IMR-90 (cell line): Measurements from ENCODE around the gene PTPN22. TPM values are rescaled to one million over a fixed set of nuclear protein-coding genes. Genes with fewer than 3 reads are reported as not detected.

ENCODE experiments used
- ATAC-seq: fragments of 200-7000 bp; cut with Tn5 transposase; 2 replicates; pipeline ENCODE4 v1.9.1; 2020; ENCODE audit warnings: low read depth, mild to moderate bottlenecking, moderate library complexity
- BruUV-seq: library from RNA; stranded (reverse); fragments of 400-500 nt; replicated peaks from 2 replicates; lab custom pipeline; 2021; lab: Mats Ljungman, UMichigan
- CTCF ChIA-PET: fragments of 300-600 bp; formaldehyde crosslinking; extraction: SDS; loops from one replicate; lab custom pipeline; 2021; ENCODE audit warnings: antibody characterized with exemption; lab: Yijun Ruan, JAX
- POLR2A ChIA-PET: fragments of 300-600 bp; sonication (Branson Sonifier 250); formaldehyde crosslinking; loops from one replicate; lab custom pipeline; 2022; ENCODE audit warnings: antibody characterized with exemption; ENCODE audit not compliant: unreplicated experiment; lab: Charles Lee
- DNase-seq: peaks from one replicate; pipeline ENCODE4 v3.0.0; 2013
- H2AFZ ChIP-seq: replicated peaks from 2 replicates; pipeline ENCODE3; 2013; ENCODE audit warnings: low read length, mild to moderate bottlenecking; ENCODE audit not compliant: poor library complexity
- H2AK5ac ChIP-seq: 2 replicates; pipeline ENCODE4 v1.6.1; 2013; ENCODE audit warnings: low read depth, low read length, inconsistent platforms
- H2AK9ac ChIP-seq: replicated peaks from 2 replicates; pipeline ENCODE3; 2013; ENCODE audit warnings: mild to moderate bottlenecking, low read depth, low read length, moderate library complexity; ENCODE audit not compliant: poor library complexity
- H2BK120ac ChIP-seq: 2 replicates; pipeline ENCODE4 v1.6.1; 2013; ENCODE audit warnings: low read depth, low read length, inconsistent platforms
- H2BK15ac ChIP-seq: 3 replicates; pipeline ENCODE4 v1.6.1; 2013; ENCODE audit warnings: low read depth, low read length, inconsistent platforms
- H2BK20ac ChIP-seq: 2 replicates; pipeline ENCODE4 v1.6.1; 2013; ENCODE audit warnings: low read depth, mild to moderate bottlenecking, inconsistent platforms, low read length, moderate library complexity
- H2BK5ac ChIP-seq: 2 replicates; pipeline ENCODE4 v1.6.1; 2013; ENCODE audit warnings: mild to moderate bottlenecking, low read depth, low read length, inconsistent platforms; ENCODE audit not compliant: poor library complexity, severe bottlenecking
- H3K14ac ChIP-seq: replicated peaks from 2 replicates; pipeline ENCODE4 v1.6.1; 2013; ENCODE audit warnings: low read depth, low read length, inconsistent platforms
- H3K18ac ChIP-seq: 2 replicates; pipeline ENCODE4 v1.6.1; 2013; ENCODE audit warnings: low read depth, low read length, control low read depth
- H3K23ac ChIP-seq: 2 replicates; pipeline ENCODE4 v1.6.1; 2013; ENCODE audit warnings: low read depth, low read length, inconsistent platforms
- H3K27ac ChIP-seq: 2 replicates; pipeline ENCODE4 v1.5.1; 2013; ENCODE audit warnings: mild to moderate bottlenecking, control low read depth, low read length; ENCODE audit not compliant: insufficient read depth
- H3K27me3 ChIP-seq: 2 replicates; pipeline ENCODE4 v1.6.1; 2013; ENCODE audit warnings: low read length; ENCODE audit not compliant: control insufficient read depth, insufficient read depth
- H3K36me3 ChIP-seq: 2 replicates; pipeline ENCODE4 v1.6.1; 2013; ENCODE audit warnings: low read length, mixed read lengths; ENCODE audit not compliant: control insufficient read depth, insufficient read depth
- H3K4ac ChIP-seq: 2 replicates; pipeline ENCODE4 v1.6.1; 2013; ENCODE audit warnings: low read depth, low read length, inconsistent platforms
- H3K4me1 ChIP-seq: 2 replicates; pipeline ENCODE4 v1.6.1; 2013; ENCODE audit warnings: low read length, mixed read lengths; ENCODE audit not compliant: control insufficient read depth, insufficient read depth
- H3K4me2 ChIP-seq: 2 replicates; pipeline ENCODE4 v1.6.1; 2013; ENCODE audit warnings: low read depth, mild to moderate bottlenecking, control low read depth, low read length, moderate library complexity
- H3K4me3 ChIP-seq: 2 replicates; pipeline ENCODE4 v1.5.1; 2013; ENCODE audit warnings: low read depth, mild to moderate bottlenecking, control low read depth, low read length, moderate library complexity; ENCODE audit not compliant: insufficient read depth
- H3K56ac ChIP-seq: 2 replicates; pipeline ENCODE4 v1.6.1; 2013; ENCODE audit warnings: low read length, inconsistent platforms; ENCODE audit not compliant: insufficient read depth; ENCODE audit errors: extremely low read depth
- H3K79me1 ChIP-seq, 2 experiments: 2 replicates each; pipeline ENCODE4 v1.6.1; 2013; ENCODE audit warnings: low read length in 2 of 2, inconsistent platforms in 1 of 2, low read depth in 1 of 2
- H3K9ac ChIP-seq: 2 replicates; pipeline ENCODE4 v1.6.1; 2013; ENCODE audit warnings: low read depth, low read length, control low read depth
- H3K9me1 ChIP-seq: 2 replicates; pipeline ENCODE4 v1.6.1; 2013; ENCODE audit warnings: low read length, inconsistent platforms; ENCODE audit not compliant: insufficient read depth
- H3K9me3 ChIP-seq: 2 replicates; pipeline ENCODE4 v1.6.1; 2013; ENCODE audit warnings: low read length; ENCODE audit not compliant: control insufficient read depth, insufficient read depth
- H4K20me1 ChIP-seq: 2 replicates; pipeline ENCODE4 v1.6.1; 2013; ENCODE audit warnings: low read length, inconsistent platforms; ENCODE audit not compliant: insufficient read depth
- H4K5ac ChIP-seq: 2 replicates; pipeline ENCODE4 v1.6.1; 2013; ENCODE audit warnings: mild to moderate bottlenecking, low read depth, low read length, control low read depth
- H4K8ac ChIP-seq, 2 experiments: 2 replicates each; pipeline ENCODE4 v1.6.1; 2013; ENCODE audit warnings: low read depth in 2 of 2, low read length in 2 of 2, control low read depth in 1 of 2, inconsistent platforms in 1 of 2
- H4K91ac ChIP-seq: 2 replicates; pipeline ENCODE4 v1.6.1; 2013; ENCODE audit warnings: low read depth, low read length, inconsistent platforms; ENCODE audit not compliant: insufficient read depth
- BHLHE40 ChIP-seq: fragments of 150-350 bp; IDR thresholded peaks from 2 replicates; pipeline ENCODE4 v1.6.1; 2016; ENCODE audit warnings: mild to moderate bottlenecking, low read depth, low read length
- CEBPB ChIP-seq: IDR thresholded peaks from 2 replicates; pipeline ENCODE4 v1.6.1; 2012; ENCODE audit warnings: low read depth, low read length, improper control_type of control experiment
- CHD1 ChIP-seq: IDR thresholded peaks from 2 replicates; pipeline ENCODE4 v1.6.1; 2012; ENCODE audit warnings: low read depth, low read length, improper control_type of control experiment
- ELK1 ChIP-seq: fragments of 150-350 bp; IDR thresholded peaks from 2 replicates; pipeline ENCODE4 v1.6.1; 2016; ENCODE audit warnings: low read depth, mild to moderate bottlenecking, low read length, moderate library complexity, borderline replicate concordance
- FOS ChIP-seq: fragments of 150-350 bp; IDR thresholded peaks from 2 replicates; pipeline ENCODE4 v1.6.1; 2016; ENCODE audit warnings: low read depth, low read length
- MAFK ChIP-seq: IDR thresholded peaks from 2 replicates; pipeline ENCODE4 v1.6.1; 2012; ENCODE audit warnings: low read depth, low read length, improper control_type of control experiment
- MAZ ChIP-seq: IDR thresholded peaks from 2 replicates; pipeline ENCODE4 v1.6.1; 2012; ENCODE audit warnings: low read depth, mild to moderate bottlenecking, low read length, improper control_type of control experiment, moderate library complexity, borderline replicate concordance
- MXI1 ChIP-seq: IDR thresholded peaks from 2 replicates; pipeline ENCODE4 v1.6.1; 2012; ENCODE audit warnings: low read depth, mild to moderate bottlenecking, low read length, moderate library complexity, borderline replicate concordance
- NFE2L2 ChIP-seq: fragments of 150-350 bp; IDR thresholded peaks from 2 replicates; pipeline ENCODE4 v1.6.1; 2016; ENCODE audit warnings: low read depth, mild to moderate bottlenecking, low read length
- POLR2A ChIP-seq: IDR thresholded peaks from 2 replicates; pipeline ENCODE4 v1.6.1; 2012; ENCODE audit warnings: mild to moderate bottlenecking, low read depth, low read length
- RAD21 ChIP-seq: IDR thresholded peaks from 2 replicates; pipeline ENCODE4 v1.6.1; 2012; ENCODE audit warnings: low read length, improper control_type of control experiment
- RCOR1 ChIP-seq: IDR thresholded peaks from 2 replicates; pipeline ENCODE4 v1.6.1; 2012; ENCODE audit warnings: mild to moderate bottlenecking, low read length, improper control_type of control experiment; ENCODE audit not compliant: insufficient replicate concordance
- RFX5 ChIP-seq: IDR thresholded peaks from 2 replicates; pipeline ENCODE4 v1.8.0; 2012; ENCODE audit warnings: low read depth, mild to moderate bottlenecking, low read length, moderate library complexity
- SMC3 ChIP-seq: fragments of 150-350 bp; IDR thresholded peaks from 2 replicates; pipeline ENCODE4 v1.6.1; 2016; ENCODE audit warnings: low read depth, mild to moderate bottlenecking, antibody characterized with exemption, low read length, moderate library complexity
- USF2 ChIP-seq: fragments of 150-350 bp; IDR thresholded peaks from 2 replicates; pipeline ENCODE4 v1.6.1; 2017; ENCODE audit warnings: mild to moderate bottlenecking, antibody characterized with exemption, low read length, low read depth
- WGBS, 2 experiments: methylation state at CpG; one replicate each; pipeline versions ENCODE4 v1.1.5 to v1.1.7; 2013; ENCODE audit warnings: missing lambda C conversion rate in 2 of 2; ENCODE audit not compliant: insufficient read length in 1 of 2; ENCODE audit errors: extremely low coverage in 2 of 2; 5-methylcytosine and 5-hydroxymethylcytosine counted together
- dilution Hi-C: fragments of 300-500 bp; cut with HindIII; formaldehyde crosslinking; loops from one replicate; pipeline ENCODE4 v1.14.3; 2018; ENCODE audit warnings: low sequenced_read_pairs; ENCODE audit not compliant: unreplicated experiment
- in situ Hi-C: fragments of 300-500 bp; cut with MboI; formaldehyde crosslinking; loops from 3 replicates; pipeline ENCODE4 v1.14.3; 2019; ENCODE audit warnings: low sequenced_read_pairs, inconsistent platforms, mixed read lengths
- intact Hi-C: fragments of 100-400 bp; cut with micrococcal nuclease; formaldehyde crosslinking; loops from 2 replicates; pipeline ENCODE4 v1.10.0; 2022
- polyA plus RNA-seq, 3 experiments: library from polyadenylated mRNA; depleted of rRNA; stranded (reverse); fragments of >200 nt; gene quantifications; 2 replicates each; pipeline ENCODE4 v1.2.3, GENCODE V29; 2012; ENCODE audit warnings: low replicate concordance in 1 of 3
- total RNA-seq: library from RNA; depleted of rRNA; stranded (reverse); fragments of >200 nt; gene quantifications from 2 replicates; pipeline ENCODE4 v1.2.3, GENCODE V29; 2012

Gene PTPN22
- total and polyA plus RNA-seq, 2 of the 4 experiments (the other 2 are of a cell fraction): 0.14 to 0.18 TPM

- Histone ChIP-seq H3K36me3 (peaks cover 8% of the 10 kb centered on the region), H3K27ac (peak overlapping the region; percentile 83), H3K4ac (peak overlapping the region; percentile 71), H3K4me1 (no peaks in the 10 kb centered on the region), H2AFZ (peak overlapping the region; percentile 91), H3K27me3 (no peaks in the 10 kb centered on the region), H3K9ac (peak overlapping the region; percentile 86), H4K20me1 (no peaks in the 10 kb centered on the region), H3K23ac (peak overlapping the region; percentile 87; the same call in 1 of the 2 replicates), H2BK20ac (no peak overlapping the region), H2BK15ac (no peak overlapping the region), H4K5ac (no peak overlapping the region), H2AK5ac (peak overlapping the region; percentile 53; the same call in 1 of the 2 replicates), H4K91ac (peak overlapping the region; percentile 19), H3K56ac (peak overlapping the region; percentile 85; the same call in 1 of the 2 replicates), H4K8ac (peak overlapping the region; percentile 68 to 81), H3K18ac (no peak overlapping the region), H3K9me3 (no peaks in the 10 kb centered on the region), H2AK9ac (peak overlapping the region; percentile 56), H3K14ac (peak overlapping the region; percentile 75), H3K9me1 (peaks cover 1% of the 10 kb centered on the region), H3K79me1 (peaks cover 28 to 48% of the 10 kb centered on the region in 2 experiments), H2BK120ac (peak overlapping the region; percentile 43; the same call in 1 of the 2 replicates), H2BK5ac (peak overlapping the region; percentile 63), H3K4me2 (peak overlapping the region; percentile 88), H3K4me3 (peak overlapping the region; percentile 58)
- ChIA-PET POLR2A (interaction anchor here (0.6 to 2.3 kb wide), 3 partner anchors 9 to 161 kb away, joined by 4 to 9 read pairs (median 6); partner anchors contain the start of gene HIPK1), CTCF (no interaction called here)
- dilution Hi-C loops: no loop called here
- BruUV-seq: no TSS peak
- intact Hi-C loops: loop anchor here (1.0 to 10.0 kb wide), 3 partner anchors 91 to 509 kb away; partner anchors contain the start of genes MAGI3, PHTF1 and RSBN1
- ATAC-seq: no peak
- DNase-seq: no peak
- no CpG with 5 or more reads among the region's 7 CpGs for WGBS, 2 experiments
- in situ Hi-C loops: loop anchor here (5.0 to 25.0 kb wide), 2 partner anchors 66 to 766 kb away; no protein-coding TSS in a partner anchor
- TF ChIP-seq ELK1 (no peak), NFE2L2 (no peak), RCOR1 (no peak), RFX5 (no peak), BHLHE40 (no peak), MAZ (no peak), FOS (no peak), RAD21 (no peak), POLR2A (no peak), CEBPB (no peak), MAFK (no peak), SMC3 (no peak), CHD1 (no peak), USF2 (no peak), MXI1 (no peak)
These were observed 32.2 kb upstream of the PTPN22 start for GRCh38 chr1:113903501-113904292.
